ENCODE data around the gene CMSS1. TPM values are rescaled to one million over a fixed set of nuclear protein-coding genes. Genes with fewer than 3 reads are reported as not detected.
A peak's percentile ranks its signal among the peaks of the same experiment; 100 is the strongest.

The CMSS1 gene
- total and polyA plus RNA-seq, 3 donors from 2014 or later, result 24.6 to 47.9 (median 24.9) TPM

DNA sequence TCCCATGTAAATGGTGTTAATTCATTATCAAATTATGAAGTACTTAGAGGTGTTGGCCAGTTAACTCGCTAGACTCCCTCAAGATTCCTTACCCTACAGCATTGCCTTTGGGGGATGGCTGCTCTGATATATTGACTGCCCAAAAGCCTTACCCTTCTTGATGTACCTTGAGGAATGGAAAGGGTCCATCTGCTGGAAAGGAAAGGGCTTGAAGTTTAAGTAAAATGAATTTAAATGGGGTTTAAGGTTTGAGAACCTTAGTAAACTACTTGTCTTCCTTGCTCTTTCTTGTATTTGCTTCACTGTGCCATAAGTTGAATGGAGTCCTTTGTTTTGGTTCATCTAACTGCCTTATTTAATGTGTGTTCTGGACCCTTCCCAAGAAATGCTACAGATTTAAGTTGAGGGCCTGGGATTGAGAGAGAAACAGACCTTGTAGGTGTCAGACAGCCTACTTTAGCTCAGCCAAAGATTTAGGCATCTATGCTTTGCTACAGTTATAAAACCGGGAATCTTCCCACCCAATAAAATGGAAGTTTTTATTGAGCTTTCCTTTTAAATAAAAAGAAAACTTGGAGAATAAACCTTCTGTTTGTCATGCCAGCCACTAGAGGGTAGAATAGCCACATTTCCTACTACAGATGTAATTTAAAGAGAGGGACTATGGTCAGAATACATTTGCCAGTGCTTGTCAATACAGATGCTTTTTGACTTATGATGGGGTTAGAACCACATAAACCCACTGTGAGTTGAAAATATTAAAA lies 25.3 kb downstream of the CMSS1 start:
- Histone ChIP-seq H3K4me1 (peaks cover 3% of the 10 kb centered on the region), H3K36me3 (ENCODE audit: low read depth, missing control alignments) (no peaks in the 10 kb centered on the region), H3K27ac (peak overlapping the region in 1 of 2 donors; percentile 71), H3K9me3 (no peaks in the 10 kb centered on the region), H3K27me3 (no peaks in the 10 kb centered on the region), H3K4me3 (no peak overlapping the region)
- intact Hi-C loops (cut with DNase I; ENCODE audit: low total_unique reads), result no loop called here
- no peak for DNase-seq
- TF ChIP-seq POLR2A (IDR thresholded peaks at IDR 0.05), result no peak
- TF ChIP-seq CTCF (IDR thresholded peaks at IDR 0.05), result peak; percentile 61 to 76 (median 70)
- WGBS, 2 donors, result 50 to 58% methylated on average over 2 of the region's 2 CpGs

DNA sequence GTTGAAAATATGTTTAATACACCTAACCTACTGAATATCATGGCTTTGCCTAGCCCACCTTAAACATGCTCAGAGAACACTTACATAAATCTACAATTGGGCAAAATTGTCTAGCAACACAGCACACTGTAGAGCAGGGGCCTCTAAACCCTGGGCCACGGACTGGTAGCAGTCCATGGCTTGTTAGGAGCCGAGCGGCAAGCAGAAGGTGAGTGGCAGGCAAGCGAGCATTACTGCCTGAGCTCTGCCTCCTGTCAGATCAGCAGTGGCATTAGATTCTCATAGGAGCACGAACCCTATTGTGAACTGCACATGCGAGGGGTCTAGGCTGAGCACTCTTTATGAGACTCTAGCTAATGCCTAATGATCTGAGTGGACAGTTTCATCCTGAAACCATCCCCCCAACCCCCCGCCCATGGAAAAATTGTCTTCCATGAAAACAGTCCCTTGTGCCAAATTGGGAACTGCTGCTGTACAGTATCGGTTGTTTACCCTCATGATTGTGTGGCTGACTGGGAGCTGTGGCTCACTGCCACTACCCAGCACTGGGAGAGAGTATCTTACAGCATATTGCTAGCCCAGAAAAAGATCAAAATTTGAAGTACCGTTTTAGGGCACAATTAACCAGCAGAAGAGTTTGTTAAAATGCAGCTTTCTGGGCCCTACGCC lies 26.1 kb downstream of the CMSS1 start:
- no peaks in the 10 kb centered on the region for H3K36me3 ChIP-seq (ENCODE audit: low read depth, missing control alignments)
- no peaks in the 10 kb centered on the region for H3K27me3 ChIP-seq
- peak overlapping the region in 1 of 2 donors; percentile 71 for H3K27ac ChIP-seq
- H3K4me3 ChIP-seq, result no peak overlapping the region
- no peak for DNase-seq
- H3K9me3 ChIP-seq, result no peaks in the 10 kb centered on the region
- peaks cover 3% of the 10 kb centered on the region for H3K4me1 ChIP-seq
- no peak for TF ChIP-seq POLR2A (IDR thresholded peaks at IDR 0.05)
- no peak for TF ChIP-seq CTCF (IDR thresholded peaks at IDR 0.05)
- 40 to 68% methylated on average over 8 to 10 of the region's 10 CpGs for WGBS, 2 donors
- intact Hi-C loops (cut with DNase I; ENCODE audit: low total_unique reads), result no loop called here

GRCh38 chr3:99845331-99845730 lies 27.7 kb downstream of the CMSS1 start:
- H3K4me1 ChIP-seq, result peaks cover 3% of the 10 kb centered on the region
- 51 to 59% methylated on average over 4 of the region's 4 CpGs for WGBS, 2 donors
- no peak for TF ChIP-seq POLR2A (IDR thresholded peaks at IDR 0.05)
- no peak for TF ChIP-seq CTCF (IDR thresholded peaks at IDR 0.05)
- no peak overlapping the region for H3K4me3 ChIP-seq
- no peaks in the 10 kb centered on the region for H3K27me3 ChIP-seq
- peak overlapping the region in 1 of 2 donors; percentile 71 for H3K27ac ChIP-seq
- no peaks in the 10 kb centered on the region for H3K9me3 ChIP-seq
- intact Hi-C loops (cut with DNase I; ENCODE audit: low total_unique reads), result no loop called here
- DNase-seq, result no peak
- no peaks in the 10 kb centered on the region for H3K36me3 ChIP-seq (ENCODE audit: low read depth, missing control alignments)

DNA sequence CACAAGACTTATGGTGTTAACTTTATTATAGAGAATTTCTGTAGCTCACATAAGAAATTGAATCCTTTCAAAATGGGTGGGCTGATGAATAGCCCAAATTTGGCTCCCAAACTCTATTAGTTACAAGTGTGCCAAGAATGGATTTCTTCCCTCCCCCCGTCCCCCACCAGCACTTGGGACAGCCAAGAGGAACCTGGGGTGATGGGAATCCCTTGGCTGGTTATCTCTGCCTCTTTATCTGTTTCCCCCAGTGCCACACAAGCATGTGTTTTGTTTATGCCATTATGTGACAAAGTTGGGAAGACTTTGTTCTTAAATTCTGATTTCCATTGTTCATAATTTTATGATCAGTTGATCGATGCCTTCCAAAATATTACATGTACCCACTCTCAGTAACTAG lies 28.3 kb downstream of the CMSS1 start:
- intact Hi-C loops (cut with DNase I; ENCODE audit: low total_unique reads), result no loop called here
- H3K27ac ChIP-seq, result peak overlapping the region; percentile 20 to 71
- H3K4me1 ChIP-seq, result peaks cover 3% of the 10 kb centered on the region
- no peak overlapping the region for H3K4me3 ChIP-seq
- TF ChIP-seq CTCF (IDR thresholded peaks at IDR 0.05), result no peak
- TF ChIP-seq POLR2A (IDR thresholded peaks at IDR 0.05), result no peak
- no peaks in the 10 kb centered on the region for H3K27me3 ChIP-seq
- no peaks in the 10 kb centered on the region for H3K9me3 ChIP-seq
- DNase-seq, result no peak
- H3K36me3 ChIP-seq (ENCODE audit: low read depth, missing control alignments), result no peaks in the 10 kb centered on the region
- 55 to 63% methylated on average over 2 of the region's 2 CpGs for WGBS, 2 donors
